Measurements from ENCODE around the gene MLXIPL.

DNA sequence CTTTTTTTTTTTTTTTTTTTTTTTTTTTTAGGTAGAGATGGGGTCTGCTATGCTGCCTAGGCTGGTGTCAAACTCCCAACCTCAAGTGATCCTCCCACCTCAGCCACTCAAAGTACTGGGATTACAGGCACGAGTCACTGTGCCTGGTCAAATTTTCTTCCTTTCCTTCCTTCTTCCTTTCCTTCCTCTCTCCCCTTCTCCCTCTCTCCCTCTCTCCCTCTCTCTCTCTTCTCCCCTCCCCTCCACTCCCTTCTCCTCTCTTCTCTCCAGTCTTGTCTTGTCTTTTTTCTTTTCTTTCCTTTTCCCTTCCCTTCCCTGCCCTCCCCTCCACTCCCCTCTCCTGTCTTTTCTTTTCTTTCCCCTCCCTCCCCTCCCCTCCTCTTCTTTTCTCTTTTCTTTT, 7.2 kb upstream of the MLXIPL start:
- no peak for TF ChIP-seq RAD21 (conservative IDR thresholded peaks at IDR 0.05)
- TF ChIP-seq, protein P1, sequence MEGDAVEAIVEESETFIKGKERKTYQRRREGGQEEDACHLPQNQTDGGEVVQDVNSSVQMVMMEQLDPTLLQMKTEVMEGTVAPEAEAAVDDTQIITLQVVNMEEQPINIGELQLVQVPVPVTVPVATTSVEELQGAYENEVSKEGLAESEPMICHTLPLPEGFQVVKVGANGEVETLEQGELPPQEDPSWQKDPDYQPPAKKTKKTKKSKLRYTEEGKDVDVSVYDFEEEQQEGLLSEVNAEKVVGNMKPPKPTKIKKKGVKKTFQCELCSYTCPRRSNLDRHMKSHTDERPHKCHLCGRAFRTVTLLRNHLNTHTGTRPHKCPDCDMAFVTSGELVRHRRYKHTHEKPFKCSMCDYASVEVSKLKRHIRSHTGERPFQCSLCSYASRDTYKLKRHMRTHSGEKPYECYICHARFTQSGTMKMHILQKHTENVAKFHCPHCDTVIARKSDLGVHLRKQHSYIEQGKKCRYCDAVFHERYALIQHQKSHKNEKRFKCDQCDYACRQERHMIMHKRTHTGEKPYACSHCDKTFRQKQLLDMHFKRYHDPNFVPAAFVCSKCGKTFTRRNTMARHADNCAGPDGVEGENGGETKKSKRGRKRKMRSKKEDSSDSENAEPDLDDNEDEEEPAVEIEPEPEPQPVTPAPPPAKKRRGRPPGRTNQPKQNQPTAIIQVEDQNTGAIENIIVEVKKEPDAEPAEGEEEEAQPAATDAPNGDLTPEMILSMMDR (IDR thresholded peaks at IDR 0.05; ENCODE audit: poor library complexity, severe bottlenecking), result no peak
- no peak for TF ChIP-seq MXI1 (conservative IDR thresholded peaks at IDR 0.05; ENCODE audit: poor library complexity, severe bottlenecking)
- TF ChIP-seq TAF1 (IDR thresholded peaks at IDR 0.05; ENCODE audit: low read depth), result no peak
- TF ChIP-seq POLR2AphosphoS5 (IDR thresholded peaks at IDR 0.05), result no peak
- TF ChIP-seq EP300 (conservative IDR thresholded peaks at IDR 0.05; ENCODE audit: poor library complexity, severe bottlenecking), result no peak

All from neural cell (in vitro differentiated cells).